GM18526 (cell line): Measurements from ENCODE around the gene EPHA6.

Experiments
- POLR2A ChIP-seq: IDR thresholded peaks from 3 replicates; pipeline ENCODE4 v1.6.1; 2011; ENCODE audit not compliant: insufficient read length; ENCODE audit errors: extremely low read depth

EPHA6 gene

DNA sequence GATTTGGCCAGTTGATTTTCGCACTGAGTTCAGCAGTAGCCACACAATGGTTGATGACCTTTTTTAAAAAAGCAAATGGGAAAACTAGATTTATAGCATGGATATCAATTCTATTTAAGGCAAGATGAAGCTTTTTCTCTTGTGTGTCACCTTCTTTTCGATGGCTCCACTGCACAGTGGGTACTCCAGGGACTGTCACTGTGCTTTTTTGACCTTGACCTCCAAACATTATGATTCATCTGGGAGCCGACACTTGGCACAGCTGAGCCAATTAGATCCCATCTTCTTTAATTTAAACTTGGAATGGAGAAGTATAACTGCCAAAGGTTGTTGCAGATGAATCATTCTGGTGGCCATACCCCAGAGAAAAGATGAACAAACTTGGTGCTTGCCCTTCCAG lies 367.3 kb downstream of the EPHA6 start:
- TF ChIP-seq POLR2A = no peak

DNA sequence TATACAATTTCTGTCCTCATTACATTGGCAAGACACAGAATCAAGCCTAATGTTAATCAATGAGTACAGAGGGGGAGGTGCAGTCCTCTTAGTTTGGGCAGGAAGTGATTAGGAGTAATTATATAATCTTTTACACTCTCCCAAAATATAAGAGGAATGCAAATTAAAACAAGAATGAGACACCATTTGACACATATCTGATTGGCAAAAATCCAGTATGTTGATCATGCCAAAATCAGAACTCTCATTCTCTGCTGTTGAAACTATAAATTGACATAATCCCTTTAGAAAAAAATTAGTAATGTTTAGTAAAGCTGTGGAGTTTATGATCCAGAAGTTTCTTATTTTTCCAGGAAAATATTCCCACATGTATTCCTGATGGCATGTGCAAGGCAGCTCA lies 373.4 kb downstream of the EPHA6 start:
- TF ChIP-seq POLR2A = no peak

DNA sequence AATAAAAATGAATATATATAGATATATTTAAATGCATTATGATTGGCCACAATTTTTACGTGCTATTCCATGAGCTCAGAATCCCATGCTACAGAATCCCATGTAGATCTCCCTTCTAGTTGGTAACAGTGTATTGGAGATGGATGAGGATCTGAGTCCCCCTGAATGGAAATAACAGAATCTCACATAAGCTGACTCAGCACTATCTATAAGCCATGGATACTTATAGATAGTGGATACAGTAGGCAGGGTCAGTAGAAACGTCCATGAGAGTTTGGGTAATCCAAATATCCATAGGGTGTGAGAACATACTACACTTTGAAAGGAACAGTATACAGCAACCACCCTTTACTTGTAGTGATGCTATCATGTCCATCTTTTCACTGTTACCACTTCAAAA lies 375.4 kb downstream of the EPHA6 start:
- TF ChIP-seq POLR2A = no peak

DNA sequence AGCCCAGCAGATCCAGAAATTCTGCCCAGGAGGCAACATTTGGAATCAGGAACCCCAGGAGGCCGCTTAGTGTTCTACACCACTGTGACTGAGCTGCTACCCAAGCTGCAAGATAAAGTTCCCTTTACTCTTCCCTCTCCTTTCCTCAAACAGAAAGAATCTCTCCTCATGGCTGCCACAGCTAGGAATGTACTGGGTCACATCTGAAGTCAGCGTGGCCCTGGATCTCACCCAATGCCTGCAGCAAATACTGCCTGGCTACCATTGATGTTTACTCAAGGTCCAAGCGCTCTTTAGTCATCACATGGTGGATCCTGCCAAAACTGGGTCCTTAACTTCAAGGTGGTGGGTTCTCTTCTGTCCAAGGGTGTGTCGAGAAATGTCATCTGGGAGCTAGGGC lies 382.7 kb downstream of the EPHA6 start:
- no peak for TF ChIP-seq POLR2A

DNA sequence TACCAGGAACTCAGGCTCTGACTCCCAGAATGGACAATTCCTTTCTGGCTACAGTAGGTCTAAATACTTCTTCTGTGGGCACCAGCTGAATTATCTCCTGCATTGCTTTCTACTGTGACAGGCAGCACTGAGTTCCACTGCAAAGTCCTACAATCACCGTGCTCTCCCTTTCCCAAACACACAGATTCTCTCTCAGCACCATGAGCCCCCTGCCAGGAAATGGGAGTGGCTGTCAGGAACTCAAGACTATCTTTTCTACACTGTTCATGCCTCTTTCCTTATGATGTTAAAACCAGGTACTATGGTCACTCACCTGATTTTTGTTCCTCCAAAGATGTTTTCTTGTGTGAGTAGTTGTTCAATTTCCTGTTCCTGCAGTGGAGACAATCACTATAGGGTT lies 383.4 kb downstream of the EPHA6 start:
- TF ChIP-seq POLR2A = no peak

DNA sequence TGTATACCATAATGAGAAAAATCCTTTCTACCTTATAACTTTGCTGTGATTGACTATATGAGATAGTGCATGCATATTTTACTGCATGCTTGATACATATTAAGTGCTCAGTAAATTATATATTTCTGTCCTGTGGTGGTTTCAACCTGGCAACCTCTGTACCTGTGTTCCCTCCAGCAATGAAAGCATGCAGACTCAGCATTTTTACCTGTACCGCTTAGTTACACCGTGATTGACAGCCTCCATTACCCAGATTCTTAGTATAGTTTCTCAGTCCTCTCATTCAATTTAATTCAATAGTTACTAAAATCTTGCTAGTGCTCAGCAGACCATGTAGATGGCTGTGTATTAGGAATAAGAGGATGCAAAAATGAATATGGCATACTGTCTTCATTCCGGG lies 386.0 kb downstream of the EPHA6 start:
- TF ChIP-seq POLR2A = no peak

DNA sequence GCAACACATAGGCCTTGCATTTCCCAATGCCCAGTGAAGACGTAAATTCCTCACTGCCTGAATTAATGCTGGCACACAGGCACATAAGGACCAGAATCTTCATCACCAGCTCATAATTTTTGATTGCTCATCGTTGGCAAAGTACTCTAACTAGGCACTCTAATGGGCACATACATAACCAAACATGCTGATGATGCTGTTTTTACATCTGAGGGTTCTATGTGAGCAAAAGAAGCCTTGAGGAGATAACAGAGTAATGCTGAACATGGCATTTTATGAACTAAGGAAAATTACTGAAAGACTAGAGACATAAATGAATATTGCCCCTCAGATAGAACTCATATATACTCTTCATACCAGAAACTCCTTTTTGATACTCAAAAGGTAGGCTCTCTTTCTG lies 387.4 kb downstream of the EPHA6 start:
- no peak for TF ChIP-seq POLR2A

DNA sequence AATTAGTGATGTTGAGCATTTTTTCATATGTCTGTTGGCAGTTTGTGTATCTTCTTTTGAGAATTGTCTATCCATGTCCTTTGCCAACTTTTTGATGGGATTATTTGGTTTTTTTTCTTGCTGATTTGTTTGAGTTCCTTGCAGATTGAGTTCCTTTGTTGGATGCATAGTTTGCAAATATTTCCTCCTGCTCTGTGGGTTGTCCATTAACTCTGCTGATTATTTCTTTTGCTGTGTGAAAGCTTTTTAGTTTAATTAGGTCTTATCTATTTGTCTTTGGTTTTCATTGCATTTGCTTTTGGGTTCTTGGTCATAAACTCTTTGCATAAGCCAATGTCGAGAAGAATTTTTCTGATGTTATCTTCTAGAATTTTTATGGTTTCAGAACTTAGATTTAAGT lies 414.6 kb downstream of the EPHA6 start:
- TF ChIP-seq POLR2A = no peak

DNA sequence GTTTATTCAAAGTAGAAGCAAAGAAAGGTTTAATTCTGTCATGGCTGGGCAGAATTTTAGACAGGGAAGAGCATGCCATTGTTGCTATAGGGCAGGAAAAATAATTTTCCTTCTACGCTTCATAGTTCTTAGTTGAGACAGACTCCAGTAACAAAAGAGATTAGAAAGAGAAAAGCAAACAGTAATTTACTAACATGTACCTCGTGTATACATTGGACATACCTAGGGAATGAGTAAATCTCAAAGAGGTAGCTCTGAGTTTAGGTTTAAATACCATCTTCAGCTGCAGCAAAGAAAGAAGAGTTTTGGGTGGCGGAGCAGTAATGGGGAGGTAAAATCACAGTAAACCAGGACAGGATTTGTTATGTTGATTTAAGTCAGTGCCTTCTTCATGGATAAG lies 416.1 kb downstream of the EPHA6 start:
- no peak for TF ChIP-seq POLR2A

DNA sequence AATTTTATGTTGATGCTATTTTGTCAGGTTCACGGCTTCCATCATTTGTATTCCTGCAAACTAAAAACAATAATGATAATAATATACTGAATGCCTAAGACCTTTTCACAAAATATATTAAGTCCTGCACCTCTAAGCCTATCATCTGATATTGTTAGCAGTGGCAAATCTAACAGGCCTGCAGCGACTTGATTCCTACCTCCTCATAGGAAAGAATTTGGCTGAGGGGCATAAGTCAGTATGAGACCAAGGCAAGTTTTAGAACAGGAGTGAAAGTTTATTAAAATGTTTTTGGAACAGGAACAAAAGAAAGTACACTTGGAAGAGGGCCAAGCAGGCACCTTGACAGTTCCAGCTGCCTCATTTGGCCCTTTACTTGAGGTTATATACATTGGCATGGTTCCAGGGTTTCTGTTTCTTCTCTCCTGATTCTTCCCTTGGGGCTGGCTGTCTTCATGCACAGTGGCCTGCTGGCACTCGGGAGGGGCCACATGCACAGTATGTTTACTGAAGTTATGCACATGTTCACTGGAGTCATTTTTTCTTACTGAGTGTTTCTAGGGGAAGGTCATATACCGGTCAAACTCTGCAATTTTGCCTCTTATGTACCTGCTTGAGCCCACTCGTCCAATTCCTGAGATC lies 418.1 kb downstream of the EPHA6 start:
- TF ChIP-seq POLR2A = no peak

DNA sequence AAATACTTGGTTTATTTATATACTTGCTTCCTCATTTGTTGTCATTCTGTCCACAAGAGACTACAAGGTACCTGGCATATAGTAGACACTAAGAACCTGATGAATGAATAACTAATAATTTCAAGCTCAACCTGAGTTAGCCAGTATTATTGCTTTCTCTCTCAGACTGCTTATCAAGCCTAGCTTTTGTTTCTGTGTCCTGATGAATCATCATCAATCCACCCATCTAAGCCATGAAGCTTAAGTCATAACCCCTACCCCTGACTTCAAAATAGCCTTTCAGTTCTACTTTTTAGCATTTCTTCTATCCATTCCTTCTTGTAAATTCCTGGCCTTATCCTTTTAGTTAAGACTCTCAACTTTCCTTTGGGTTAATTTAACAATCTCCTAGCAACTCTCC lies 420.8 kb downstream of the EPHA6 start:
- no peak for TF ChIP-seq POLR2A

DNA sequence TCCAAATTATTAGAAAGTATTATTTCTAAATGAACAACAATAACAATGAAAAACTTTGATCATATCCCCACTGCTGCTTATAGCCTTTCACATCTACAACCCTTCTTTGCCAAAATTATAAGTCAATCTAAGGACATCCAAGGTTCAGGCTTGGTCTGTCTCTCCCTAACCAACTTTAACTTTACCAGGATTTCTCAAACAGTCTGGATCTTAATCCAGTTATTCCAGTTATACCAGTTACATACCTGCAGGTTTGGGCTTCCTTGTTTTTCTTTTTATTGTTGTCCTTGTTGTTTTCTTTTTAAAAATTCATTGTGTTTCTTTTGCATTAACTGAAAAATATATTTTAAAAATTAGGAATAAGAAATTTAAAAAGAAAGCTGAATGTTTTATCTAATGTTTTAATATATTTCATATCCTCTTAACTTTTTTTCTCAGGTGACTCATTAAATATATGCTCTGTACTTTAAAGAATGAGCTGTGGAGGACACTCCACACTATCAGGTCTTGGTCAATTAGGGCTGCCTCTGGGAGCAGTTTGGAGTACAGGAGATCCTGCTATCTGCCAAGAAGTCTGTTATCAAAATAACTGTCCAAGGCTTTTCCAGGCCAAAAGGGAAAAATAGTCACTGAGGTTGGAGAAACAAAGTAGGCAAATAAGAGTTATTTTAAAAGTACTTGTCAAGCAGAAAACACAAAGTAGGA lies 421.4 kb downstream of the EPHA6 start:
- no peak for TF ChIP-seq POLR2A

DNA sequence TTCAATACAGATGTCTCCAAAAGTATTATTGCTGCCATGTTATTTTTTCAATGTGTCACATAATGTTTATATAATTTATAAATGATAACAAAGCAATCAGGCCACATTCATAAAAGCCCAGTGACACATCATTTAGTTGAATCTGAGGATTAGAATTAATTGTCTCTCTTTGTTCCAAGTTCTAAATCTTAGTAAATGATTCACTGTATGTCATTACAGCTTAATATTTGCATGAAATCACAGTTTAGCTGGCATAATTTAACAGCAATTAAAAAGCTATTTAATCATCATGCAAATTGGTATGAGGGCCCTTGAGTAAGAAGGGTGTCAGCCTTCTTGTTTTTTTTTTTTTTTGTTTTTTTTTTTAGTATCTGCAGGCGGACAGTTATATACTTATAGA lies 427.0 kb downstream of the EPHA6 start:
- no peak for TF ChIP-seq POLR2A

DNA sequence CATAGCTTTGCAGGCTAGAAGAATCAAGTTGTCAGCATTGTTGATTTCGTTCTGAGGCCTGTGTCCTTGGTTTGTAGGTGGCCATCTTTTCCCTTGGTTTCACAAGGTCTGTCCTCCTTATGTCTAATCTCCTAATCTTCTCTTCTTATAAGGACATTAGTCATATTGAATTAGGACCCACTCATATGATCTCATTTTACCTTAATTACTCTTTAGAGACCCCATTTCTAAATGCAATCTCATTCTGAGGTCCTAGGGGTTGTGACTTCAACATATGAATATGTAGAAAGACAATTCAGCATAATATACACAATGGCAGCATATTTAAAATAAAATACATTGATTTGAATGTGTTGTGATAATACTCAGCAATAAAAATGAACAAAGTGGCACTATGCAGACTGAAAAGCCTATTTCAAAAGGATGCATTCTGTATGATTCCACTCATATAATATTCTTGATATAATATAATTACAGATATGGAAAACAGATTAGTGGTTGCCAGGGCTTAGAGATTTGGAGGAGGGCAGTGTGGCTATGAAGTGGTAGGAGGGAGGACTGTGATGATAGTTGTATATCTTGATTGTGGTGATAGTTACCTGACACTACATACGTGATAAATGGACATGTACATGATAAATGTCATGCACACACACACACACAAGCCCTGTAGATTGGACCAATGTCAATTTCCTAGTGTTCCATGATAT lies 431.0 kb downstream of the EPHA6 start:
- no peak for TF ChIP-seq POLR2A

DNA sequence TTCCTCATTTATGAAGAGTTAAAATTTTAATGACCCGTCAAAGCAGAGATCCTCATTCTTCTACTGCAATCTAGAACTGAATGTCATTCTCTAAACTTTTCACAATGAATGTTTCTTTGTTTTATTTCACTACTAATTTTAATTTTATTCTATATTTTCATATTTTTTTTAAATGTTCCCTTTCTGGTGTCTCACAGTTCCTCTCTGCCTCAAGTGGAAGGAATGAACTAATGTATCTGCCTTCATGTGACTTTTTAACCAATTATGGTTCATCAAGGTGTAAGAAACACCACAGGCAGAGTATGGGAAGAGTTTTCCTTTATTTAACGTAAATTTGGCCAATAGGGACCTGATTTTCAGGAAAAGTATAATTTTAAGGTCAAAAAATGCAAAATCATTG lies 441.7 kb downstream of the EPHA6 start:
- TF ChIP-seq POLR2A = no peak

DNA sequence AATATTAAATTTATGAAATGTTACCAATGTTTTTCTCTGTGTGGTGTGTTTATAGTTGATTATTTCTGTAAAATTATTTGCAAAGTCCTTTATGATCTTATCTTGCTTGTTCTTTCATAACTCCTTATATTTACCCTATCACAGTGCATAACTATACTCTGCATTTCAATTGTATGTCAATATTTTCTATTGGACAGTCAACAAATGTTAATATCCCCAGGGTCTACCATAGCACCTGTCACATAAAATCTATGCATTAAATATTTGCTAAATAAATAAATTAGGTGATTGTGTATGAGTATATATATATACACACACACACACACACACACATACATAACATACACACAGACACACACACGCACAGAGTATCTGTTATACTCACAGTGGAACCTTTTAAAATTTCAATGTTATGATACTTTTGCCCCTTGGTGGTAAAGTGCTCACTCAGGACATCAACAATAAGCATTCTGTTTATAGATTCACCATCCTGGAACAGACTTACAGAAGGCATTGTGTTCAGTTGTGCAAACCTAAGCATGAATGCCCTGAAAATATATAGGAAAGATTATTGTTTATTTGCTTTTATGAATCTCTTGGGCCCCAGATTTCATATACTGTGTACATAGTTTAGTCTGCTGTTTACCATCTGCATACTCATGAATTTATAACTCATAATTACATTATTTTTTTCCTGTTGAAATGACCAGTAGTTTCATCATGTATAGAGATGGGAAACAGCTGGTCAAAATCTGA lies 443.7 kb downstream of the EPHA6 start:
- no peak for TF ChIP-seq POLR2A
